ENCODE measurements around the gene RREB1.
"Not testable (repeated sequence)": the region's sequence is repeated elsewhere in the genome, so short reads cannot be mapped to it uniquely, and the experiment has no call there.

Gene RREB1

DNA sequence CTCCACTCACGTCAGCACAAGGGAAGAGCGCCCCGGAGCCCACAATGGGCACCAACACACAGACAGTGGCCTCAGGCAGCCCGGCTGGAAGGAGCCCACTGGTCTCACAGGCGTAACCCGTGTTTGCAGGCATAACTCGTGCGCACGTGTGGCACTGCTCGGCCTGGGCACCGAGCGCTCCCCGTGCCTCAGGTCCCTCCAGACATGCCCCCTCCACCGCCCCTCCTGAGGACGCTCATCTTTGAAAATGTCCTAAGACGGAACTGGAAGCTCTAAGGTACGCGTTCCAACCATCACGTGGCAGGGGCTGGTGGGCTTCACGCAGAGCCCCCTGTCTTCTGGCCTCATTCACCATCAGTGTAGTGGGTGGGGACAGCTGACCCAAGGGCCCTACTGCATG, 160.6 kb downstream of the RREB1 start:
- no peak for DNase-seq

DNA sequence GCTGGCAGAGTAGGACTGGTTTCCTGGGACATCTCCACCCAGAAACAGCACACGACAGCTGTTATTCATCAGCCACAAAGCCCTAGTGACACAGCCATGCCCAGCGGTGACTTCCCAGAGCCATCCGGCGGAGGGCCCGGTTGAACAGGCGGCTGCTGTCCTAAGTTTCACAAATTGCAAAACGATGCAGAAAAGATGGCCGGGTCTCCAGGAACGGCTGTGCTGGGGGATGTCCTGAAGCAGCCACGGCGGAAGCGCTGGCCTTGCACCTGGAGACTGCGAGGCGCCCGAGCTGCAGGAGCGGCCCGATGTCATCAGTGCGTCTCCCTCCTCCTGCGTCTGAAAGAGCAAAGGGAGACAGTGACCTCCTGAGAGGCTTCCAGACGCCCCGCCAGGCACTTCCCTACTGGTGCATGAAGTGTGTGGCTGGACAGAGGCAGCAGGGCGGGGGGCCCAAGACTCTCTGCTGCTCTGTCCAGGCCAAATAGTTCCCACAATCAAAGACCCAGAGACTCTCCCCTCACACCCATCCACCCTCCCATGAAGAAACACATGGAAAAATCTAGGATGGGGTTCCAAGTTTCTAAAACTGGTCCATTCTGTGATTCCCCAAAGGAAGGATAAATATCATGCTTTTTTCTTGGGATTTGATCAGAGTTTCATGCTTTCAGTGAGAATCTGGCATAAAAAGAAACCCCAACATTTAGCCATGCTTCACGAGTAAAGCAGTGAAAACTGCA, 161.2 kb downstream of the RREB1 start:
- DNase-seq, result no peak

DNA sequence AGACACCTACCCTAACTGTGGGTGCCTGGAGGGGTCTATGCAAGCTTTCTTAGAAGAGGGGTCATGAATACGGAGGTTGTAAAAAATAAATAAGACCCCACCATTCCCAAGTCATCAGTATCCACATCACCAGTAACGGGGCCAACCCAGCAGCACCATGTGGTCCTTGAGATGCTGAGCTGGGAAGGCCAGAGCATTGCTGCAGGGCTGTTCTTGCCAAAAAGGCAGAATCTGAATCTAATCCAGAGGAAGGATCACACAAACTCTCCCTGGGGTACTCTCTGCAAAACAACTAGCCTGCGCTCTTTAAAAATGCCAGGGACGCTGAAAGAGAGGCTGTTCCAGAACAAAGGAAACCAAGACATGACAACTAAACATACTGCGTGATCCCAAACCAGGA, 162.1 kb downstream of the RREB1 start:
- no peak for DNase-seq

DNA sequence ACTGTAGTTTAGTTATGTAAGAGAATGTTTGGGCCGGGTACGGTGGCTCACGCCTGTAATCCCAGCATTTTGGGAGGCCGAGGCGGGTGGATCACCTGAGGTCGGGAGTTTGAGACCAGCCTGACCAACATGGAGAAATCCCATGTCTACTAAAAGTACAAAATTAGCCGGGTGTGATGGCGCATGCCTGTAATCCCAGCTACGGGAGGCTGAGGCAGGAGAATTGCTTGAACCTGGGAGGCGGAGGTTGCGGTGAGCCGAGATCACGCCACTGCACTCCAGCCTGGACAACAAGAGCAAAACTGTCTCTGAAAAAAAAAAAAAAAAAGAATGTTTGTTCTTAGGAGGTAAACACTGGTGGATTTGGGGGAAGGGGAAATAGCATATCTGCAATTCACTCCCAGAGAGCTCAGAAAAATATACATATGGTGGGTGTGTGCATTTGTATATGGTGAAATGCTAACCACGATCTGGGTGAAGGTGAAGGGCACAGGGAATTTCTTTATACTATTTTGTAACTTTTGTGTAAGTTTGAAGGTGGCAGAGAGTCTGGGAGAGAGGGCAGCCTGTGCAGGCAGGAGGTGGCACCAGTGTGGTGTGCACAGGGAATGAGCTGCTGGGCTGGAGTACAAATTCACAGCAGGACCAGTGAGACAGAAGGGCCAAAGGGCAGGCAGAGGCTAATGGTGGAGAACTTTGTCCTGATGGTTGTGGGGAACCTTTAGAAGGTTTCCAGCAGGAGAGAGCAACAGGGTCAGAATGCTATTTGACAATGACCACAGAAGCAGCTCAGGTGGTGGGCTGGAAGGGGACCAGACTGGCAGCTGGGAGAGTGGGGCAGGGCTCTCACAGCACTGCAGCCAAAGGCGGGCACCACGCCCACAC, 162.8 kb downstream of the RREB1 start:
- DNase-seq, result no peak

DNA sequence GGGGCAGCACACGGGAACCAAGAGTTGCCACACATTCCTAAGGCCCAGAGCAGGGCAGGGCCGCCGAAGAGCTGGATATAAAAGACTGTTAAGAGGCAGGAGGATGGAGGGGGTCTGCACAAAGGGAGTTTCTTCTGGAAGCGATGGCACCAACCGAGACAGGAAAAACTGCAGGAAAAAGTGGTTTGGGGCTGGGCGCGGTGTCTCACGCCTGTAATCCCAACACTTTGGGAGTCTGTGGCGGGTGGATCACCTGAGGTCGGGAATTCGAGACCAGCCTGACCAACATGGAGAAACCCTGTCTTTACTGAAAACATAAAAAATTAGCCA, 163.4 kb downstream of the RREB1 start:
- DNase-seq, result no peak

DNA sequence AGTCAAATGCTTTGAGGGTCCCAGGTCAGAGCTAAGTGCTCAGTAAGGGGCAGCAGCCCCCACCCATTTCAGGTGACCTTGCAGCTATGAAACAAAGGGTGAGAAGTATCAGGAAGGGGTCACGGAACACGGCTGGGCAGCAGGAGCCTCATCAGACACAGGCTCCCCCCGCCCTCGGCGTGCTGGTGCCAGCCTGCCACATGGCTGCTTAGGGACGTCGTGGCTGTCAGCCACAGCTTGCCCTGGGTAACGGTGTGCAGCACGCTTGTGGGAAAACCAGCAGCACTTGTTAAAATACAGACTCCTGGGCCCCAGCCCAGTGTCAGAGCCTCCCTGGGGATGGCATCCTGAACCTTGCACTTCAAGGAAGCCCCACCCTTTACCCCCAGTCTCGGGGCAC, 165.9 kb downstream of the RREB1 start:
- no peak for DNase-seq

DNA sequence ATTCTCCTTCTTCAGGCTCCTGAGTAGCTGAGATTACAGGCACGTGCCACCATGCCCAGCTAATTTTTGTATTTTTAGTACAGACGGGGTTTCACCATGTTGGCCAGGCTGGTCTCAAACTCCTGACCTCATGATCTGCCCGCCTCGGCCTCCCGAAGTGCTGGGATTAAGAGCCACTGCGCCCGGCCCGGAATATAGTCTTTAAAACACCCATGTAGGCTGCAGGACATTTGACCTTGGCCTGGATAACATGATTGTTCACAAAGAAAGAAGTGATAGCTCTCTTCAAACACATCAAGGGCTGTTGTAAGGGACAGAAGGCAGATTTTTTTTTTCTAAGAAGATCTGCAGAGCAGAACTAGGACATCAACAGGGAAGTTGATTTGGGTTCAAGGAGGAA, 166.8 kb downstream of the RREB1 start:
- DNase-seq, result not testable (repeated sequence)

DNA sequence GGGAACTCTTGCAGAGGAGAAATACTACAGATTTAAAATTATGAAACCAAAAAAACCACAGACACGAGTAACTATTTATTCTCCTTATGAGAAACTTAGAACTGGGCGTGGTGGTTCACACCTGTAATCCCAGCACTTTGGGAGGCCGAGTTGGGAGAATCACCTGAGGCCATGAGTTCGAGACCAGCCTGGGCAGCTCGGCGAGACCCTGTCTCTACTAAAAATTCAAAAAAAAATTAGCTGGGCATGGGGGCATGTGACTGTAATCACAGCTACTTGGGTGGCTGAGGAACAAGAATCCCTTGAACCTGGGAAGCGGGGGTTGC, 168.4 kb downstream of the RREB1 start:
- DNase-seq, result no peak

DNA sequence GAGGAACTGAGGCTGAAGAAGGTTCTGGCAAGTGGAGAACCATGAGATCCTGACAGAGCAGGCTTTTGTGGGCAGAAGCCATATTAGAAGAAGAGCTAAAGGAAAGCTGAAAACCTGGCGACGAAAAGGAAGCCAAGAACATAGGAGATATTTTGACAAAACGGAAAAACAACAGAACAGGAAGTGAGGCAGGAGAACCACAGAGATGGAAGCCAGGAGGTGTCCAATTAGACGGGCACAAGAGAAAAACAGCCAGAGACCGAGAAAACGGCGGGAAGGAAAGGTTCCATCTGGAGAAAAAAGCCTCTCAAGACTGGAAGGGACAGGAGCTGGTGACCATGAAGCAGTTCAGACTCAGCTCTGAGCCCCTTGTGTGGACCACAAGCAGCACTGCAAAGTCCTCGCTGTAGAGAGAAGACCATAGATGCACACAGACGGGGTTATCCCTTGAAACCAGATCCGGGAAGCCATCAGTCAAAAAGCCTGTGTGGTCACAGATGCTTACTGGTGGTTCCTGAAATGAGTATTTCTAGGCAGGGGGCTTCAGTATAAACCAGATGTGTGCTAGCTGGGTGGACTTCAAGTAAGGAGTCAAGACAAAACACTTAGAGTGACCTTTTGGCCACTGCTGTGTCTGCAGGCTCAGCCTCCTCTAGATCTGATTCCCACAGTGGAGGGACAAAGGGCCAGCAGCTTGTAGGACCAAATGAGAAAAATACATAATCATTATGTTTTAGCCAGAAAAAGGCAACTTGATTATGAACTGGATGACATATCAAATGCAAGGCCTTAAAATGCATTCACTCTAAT, 174.5 kb downstream of the RREB1 start:
- no peak for DNase-seq

DNA sequence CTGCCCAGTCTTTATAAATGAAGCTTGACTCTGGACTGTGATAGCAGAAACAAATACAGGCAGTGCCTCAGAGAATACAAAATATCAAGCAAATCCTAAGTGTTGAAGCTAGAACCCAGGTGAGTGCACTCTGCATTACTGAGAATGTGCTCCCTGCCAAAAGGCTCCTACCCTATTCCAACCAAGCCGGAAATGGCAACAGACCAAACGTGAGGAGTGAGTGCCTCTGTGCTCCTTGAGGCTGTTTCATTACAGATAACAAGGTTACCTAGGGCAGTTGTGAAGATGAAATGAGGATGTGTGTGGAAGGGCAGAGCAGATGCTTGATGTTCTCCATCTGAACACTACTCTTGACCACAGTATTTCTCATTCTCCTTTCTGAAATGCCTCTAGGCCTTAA, 175.9 kb downstream of the RREB1 start:
- DNase-seq, result no peak

DNA sequence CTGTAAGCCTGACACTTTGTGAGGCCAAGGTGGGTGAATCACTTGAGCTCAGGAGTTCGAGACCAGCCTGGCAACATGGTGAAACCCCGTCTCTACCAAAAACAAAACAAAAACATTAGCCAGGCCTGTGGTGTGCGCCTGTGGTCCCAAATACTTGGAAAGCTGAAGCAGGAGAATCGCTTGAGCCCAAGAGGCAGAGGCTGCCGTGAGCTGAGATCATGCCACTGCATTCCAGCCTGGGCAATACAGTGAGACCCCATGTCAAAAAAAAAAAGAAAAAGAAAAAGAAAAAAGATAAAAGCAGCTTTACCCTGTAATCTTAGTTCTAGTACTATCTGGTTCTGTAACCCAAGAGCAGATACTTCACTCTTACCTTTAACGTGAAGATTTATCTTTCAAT, 177.7 kb downstream of the RREB1 start:
- DNase-seq, result no peak

DNA sequence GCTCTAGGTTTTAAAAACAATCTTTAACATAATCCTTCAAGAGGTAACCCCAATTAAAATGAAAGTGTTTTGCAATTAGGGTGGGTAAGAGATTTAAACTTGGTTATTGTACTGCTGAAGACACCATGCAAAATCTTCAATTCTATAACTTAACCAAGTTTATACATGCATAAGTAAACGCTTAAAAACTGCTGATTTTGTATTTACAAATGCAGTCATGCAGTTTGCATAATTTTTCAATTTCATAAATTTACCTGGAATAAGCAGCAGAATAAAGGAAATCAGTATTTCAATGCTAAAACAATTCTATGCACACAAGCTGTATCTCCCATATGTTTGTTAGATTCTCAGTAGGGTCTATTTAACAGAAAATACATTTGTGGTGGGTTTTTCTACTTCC, 182.3 kb downstream of the RREB1 start:
- DNase-seq, result no peak

DNA sequence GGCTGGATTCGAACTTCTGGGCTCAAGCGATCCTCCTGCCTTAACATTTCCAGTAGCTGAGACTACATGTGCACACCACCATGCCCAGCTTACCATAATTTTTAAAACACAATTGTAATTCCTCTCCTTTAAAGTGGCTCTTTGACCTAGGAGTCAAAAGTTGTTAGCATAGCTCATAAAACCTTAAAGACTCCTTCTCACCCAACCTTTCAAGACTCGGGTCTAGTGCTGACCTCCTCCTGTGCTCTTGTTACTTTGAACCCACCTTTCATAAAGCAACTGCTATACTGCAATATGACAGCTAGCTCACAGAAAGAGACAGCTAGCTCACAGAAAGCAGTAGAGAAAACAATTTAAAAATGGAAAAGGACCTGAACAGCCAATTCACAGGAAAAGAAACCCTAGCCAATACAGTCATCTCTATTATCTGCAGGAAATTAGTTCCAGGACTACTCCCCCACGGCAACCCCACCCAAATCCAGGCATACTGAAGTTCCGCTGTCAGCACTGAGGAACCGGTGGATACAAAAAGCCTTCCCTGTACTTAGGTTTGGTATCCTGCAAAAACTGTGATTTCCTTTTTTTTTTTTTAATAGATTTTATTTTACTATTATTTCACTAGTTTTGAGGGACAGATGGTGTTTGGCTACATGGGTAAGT, 185.0 kb downstream of the RREB1 start:
- DNase-seq, result no peak

DNA sequence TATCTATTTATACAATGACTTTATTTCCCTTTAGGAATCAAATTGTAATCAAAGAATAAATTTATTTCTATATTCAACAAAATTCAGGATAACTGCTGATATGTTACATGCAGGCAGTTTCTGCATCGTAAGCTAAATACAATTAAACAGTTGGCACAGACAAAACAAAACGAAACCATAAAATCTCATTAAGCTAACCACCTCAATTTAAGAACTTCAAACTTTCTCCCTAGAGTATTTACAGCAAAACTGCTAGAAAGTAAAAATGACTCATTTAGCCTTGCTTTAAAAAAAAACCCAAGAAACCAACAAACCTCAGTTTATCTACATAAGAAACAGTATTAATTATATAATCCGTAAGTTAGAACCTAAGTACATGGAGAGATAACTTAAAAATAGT, 188.2 kb downstream of the RREB1 start:
- DNase-seq, result no peak

DNA sequence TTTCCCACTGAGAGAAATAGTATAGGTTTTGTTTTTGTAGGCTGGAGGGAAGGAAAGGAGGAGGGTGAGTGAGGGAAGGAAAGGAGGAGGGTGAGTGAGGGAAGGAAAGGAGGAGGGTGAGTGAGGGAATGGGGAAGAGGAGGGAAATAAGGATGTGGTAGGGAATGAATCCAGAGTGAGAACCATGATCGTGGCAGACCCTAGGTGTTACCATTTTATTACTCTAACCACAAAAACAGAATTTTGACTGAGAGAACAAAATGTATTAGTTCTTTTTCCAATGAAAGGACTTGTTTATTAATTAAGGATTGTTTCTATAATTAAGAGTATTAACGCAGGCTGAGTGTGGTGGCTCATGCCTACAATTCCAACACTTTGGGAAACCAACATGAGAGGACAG, 188.8 kb downstream of the RREB1 start:
- DNase-seq, result no peak

DNA sequence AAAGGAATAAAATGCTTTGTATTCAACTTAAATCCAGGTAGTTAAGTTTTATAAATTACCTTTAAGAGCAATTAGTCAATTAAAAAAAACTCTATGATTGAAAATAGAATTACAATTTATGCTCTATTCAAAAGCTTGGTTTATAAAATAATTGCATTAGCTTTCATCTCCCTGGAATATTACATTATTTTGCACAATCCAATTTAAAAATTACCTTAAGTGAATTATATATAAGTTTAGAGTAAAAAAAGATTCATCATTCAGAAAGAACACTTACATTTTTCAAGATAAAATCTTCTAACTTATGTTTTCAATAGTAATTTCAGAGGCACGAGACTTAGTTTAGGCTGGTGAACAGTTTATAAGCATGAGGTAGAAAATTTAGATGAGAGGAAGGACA, 190.4 kb downstream of the RREB1 start:
- DNase-seq, result no peak

DNA sequence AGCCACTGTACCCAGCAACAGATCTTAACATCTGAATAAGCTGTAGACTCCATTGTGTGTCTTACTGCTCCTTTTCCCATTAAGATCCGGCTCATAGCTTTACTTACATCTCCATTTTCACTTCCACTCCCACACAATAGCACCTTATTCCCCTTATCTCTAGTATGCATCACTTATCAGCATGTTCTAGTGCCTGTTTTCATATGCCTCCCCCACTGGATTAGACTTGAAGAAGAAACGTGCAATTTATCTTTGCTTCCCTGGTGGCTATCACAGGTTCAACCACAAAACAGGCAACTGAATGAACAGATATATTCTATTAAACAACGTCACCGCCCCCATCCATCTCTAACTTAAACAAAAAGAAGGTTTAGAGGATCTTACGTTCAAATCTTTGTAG, 193.2 kb downstream of the RREB1 start:
- no peak for DNase-seq
